GM21381 (cell line): ENCODE measurements around the gene SCT.

Experiments used
- ATAC-seq: cut with Tn5 transposase; IDR thresholded peaks from one replicate; pipeline ENCODE4 v1.9.1; 2021; ENCODE audit warnings: mild to moderate bottlenecking, moderate library complexity; ENCODE audit not compliant: unreplicated experiment

SCT gene

GRCh38 chr11:611001-611996 lies 15.7 kb downstream of the SCT start:
- ATAC-seq = no peak

- ATAC-seq = no peak
These were observed 16.7 kb downstream of the SCT start for GRCh38 chr11:610146-610801.

- ATAC-seq = no peak
These were observed 17.6 kb downstream of the SCT start for GRCh38 chr11:609341-609811.

- ATAC-seq = no peak
These were observed 18.2 kb downstream of the SCT start for GRCh38 chr11:608791-609251.

- ATAC-seq = no peak
These were observed 18.9 kb downstream of the SCT start for GRCh38 chr11:607971-608659.

GRCh38 chr11:607020-607780 lies 19.8 kb downstream of the SCT start:
- ATAC-seq = no peak

- ATAC-seq = no peak
These were observed 20.7 kb downstream of the SCT start for GRCh38 chr11:606245-606644.

- no peak for ATAC-seq
These were observed 21.5 kb downstream of the SCT start for GRCh38 chr11:605286-606129.

GRCh38 chr11:603154-603553 lies 23.8 kb downstream of the SCT start:
- ATAC-seq = no peak

- no peak for ATAC-seq
These were observed 25.3 kb downstream of the SCT start for GRCh38 chr11:601573-602245.

- no peak for ATAC-seq
These were observed 28.8 kb downstream of the SCT start for GRCh38 chr11:598005-598680.

- no peak for ATAC-seq
These were observed 29.7 kb downstream of the SCT start for GRCh38 chr11:597166-597725.

- no peak for ATAC-seq
These were observed 30.6 kb downstream of the SCT start for GRCh38 chr11:596374-596773.

GRCh38 chr11:595400-595799 lies 31.6 kb downstream of the SCT start:
- ATAC-seq = no peak

GRCh38 chr11:593347-593746 lies 33.6 kb downstream of the SCT start:
- no peak for ATAC-seq

GRCh38 chr11:592918-593317 lies 34.1 kb downstream of the SCT start:
- ATAC-seq = no peak

GRCh38 chr11:592501-592900 lies 34.5 kb downstream of the SCT start:
- ATAC-seq = no peak

- ATAC-seq = no peak
These were observed 36.0 kb downstream of the SCT start for GRCh38 chr11:590997-591396.
